Activated CD4-positive, alpha-beta T cell treated with anti-CD3 and anti-CD28 coated beads for 24 hours (primary cell): ENCODE data around the gene NFAM1.

Experiments
- DNase-seq, 2 donors: peaks; one replicate each; pipeline ENCODE4 v3.0.0-alpha.2; 2020; ENCODE audit warnings: low read depth in 2 of 2

The NFAM1 gene

DNA sequence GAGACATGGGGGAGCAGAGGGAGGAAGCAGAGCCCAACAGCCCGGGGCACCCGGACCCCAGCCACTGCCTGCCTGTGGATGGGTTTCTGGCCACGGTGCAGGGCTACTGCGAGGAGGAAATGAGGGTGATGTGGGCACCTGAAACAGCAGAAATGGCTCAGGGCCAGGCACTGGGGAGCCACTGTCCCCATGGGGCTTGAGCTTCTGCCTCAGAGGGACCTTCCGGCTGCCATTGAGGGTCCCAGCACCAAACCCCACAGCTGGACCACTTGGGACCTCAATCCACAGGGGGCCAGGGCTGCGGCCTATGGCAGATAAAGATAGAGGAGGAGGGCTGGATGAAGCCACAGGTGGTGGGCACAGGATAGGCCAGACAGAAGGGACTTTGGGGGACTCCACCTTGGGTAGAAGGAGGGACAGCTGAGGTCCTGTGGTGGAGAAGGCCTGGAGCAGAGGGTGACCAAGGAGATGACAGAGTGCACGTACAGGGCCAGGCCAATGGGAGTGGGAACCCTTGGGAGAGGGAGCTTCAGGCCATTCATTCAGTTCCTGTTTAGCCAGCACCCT, 48.3 kb downstream of the NFAM1 start:
- no peak for DNase-seq

DNA sequence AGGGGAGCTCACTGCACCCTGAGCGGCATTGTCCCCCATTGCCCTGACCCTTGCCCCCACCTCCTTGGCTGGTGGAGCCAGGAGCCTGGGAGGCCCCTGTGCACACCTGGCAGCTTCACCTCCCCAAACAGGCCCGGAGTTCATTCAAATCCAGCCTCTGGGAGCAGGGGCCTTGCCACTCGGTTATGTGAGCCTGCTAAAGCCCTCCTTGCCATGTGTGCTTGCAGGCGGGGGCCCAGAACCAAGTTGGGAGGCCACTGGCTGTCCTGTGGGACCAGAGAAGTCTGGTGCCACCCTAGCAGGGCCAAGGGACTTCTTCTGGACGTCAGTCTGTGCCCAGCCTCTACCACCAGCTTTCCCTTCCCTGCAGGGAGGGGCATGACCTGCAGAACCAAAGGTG, 48.9 kb downstream of the NFAM1 start:
- no peak for DNase-seq

DNA sequence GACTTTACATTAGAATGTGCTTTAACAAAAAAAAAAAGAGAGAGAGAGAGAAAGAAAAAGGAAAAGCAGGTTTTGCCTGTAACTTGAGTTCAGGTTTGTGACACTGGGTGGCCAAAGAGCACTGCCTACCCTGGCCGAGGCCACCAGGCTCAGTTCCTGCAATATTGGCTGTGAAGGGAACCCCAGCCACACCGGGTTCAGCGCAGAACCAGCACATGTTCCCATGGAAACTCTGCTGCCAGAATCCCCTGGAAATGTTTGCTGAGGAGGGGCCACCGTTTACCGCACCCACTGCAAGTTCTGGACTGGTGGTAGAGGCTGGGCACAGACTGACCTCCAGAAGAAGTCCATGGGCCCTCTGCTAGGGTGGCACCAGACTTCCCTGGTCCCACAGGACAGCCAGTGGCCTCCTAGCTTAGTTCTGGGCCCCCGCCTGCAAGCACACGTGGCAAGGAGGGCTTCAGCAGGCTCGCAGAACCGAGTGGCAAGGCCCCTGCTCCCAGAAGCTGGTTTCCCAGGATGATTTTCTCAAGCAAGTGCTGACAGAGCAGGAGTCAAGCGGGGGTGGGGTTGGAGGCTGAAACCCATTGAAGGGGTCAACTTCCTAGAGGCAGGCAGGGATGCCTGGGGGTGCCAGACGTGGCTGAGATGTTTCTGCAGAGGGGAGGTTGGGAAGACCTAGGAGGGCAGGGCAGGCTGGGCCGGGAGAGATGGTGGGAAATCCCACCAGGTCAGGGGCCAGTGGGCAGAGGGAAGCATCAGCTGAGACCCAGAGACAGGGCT, 51.2 kb downstream of the NFAM1 start:
- no peak for DNase-seq

DNA sequence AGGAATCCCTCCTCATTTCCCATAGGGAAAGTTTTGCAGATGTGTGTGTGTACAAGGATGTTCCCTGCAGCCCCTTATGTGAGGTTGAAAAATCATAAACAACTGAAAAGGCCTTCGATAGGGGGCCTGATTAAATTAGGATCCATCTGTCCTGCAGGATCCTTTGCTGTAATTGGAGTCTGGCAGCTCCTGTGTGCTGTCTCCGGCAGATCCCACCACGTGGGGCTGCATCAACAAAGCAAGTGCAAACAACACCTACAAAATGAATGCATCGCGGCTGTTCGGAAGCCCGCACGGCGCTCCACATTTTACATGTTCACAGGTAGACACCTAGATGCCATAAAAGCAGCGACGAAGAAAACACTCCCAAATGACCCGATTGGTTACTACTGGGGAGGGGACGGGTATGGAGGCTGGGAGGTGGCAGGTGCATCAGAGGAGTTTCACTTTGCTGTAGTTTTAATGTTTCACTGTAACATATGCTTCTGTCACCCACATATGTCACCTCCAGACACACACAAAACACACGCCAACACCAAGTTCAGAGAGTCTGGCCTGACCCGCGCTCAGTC, 52.2 kb downstream of the NFAM1 start:
- no peak for DNase-seq

DNA sequence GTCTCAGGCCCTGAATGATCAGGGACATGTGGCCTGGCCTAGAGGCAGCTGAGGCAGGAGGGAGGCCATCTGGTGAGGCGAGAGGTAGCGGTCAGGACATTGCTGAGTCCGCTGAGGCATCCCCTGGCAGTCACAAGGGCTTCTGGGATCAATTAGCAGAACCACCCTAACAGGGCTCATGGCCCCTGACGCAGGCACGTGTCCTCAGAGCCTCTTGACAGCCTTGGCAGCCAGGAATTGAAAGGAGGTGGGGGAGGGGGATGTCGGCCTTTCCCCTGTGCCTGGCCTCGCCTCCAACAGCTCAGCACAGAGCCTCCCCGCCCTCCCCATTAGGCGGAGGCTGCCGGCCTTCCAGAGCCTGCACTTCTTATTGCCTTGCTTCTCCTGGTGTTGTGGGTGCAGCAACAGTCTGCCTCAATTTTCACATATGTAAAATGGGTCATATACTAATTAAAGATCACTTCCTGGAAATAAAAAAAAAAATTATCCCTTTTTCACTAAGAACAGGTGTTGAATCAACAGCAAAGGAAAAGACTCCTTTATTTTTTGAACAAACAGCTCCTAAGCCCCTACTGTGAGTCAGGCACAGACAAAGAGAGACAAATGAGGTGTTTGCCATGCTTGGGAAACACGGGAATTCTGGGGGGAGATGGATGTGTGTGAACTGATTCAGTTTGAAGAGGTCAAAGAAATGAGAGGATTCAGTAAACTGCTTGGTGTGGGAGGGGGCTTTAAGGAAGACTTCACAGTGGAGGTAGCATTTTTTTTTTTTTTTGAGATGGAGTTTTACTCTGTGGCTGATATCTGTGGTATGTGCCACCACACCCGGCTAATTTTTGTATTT, 55.3 kb downstream of the NFAM1 start:
- no peak for DNase-seq

DNA sequence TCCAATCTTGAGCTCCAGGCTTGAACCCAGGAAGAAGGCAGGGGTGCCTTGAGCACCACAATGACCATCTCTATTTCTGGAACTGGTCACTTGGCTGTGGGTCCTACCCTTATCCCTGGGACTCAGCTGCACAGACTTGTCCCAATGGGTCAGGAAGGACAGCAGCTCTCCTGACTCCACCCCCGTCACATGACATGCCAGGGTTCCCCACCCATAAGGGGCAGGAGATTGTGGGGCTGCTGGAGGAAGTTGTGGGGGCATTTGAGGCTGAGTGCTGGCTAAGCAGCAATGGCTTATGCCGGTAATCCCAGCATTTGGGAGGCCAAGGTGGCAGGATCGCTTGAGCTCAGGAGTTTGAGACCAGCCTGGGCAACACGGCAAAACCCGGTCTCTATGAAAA, 56.2 kb downstream of the NFAM1 start:
- no peak for DNase-seq

DNA sequence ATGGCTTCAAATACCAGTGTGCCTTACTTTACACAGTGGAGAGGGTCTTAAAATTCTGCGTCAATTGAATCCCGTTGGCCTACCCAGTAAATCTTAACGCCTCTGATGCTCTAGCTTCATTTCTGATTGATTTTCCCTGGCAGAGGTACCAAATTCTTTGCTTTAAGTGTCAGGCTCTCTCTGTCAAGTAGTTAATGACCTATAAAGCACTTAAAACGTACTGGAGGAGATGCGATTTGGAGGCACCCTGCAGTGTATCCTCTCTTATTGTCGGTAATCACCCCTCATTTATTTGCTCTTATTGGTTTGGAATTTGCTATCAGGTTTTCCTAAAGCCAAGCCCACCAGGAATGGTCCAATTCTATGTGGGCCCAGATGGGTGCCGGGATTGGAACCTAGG, 59.2 kb downstream of the NFAM1 start:
- no peak for DNase-seq

DNA sequence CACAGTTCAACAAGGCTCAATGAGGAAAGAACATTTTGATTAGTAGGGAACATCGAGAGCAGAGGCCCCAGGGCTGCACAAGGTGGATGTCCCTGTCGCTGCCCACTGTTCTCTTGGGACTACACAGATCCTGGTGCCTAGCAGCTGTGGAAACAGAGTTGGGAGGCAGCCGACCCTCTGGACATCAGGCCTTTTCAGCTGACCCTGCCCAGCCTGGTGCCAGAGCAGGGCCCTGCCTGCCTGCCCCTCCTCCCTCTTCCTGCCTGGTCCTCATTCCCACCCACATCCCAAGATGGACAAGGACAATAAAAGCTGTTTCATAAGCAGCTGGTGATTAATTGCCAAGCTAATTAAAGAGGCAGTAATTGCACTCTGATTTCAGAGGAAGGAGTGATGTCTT, 60.7 kb downstream of the NFAM1 start:
- no peak for DNase-seq

DNA sequence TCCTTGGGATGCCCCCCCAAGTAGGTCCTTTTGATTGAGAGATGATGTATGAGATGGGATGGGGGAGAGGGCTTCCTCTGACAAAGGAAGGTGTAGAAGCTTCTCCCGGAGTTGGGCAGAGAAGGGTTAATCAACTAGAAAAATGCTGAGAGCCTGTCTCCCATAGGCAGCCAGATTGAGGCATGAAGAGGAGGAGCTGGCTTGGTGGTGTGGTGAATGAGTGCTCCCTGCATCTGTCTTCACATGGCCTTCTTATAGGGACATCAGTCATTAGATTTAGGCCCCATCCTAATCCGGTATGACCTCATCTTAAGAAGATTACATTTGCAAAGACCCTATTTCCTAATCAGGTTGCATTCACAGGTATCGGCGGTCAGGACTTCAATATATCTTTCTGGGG, 61.1 kb downstream of the NFAM1 start:
- no peak for DNase-seq

DNA sequence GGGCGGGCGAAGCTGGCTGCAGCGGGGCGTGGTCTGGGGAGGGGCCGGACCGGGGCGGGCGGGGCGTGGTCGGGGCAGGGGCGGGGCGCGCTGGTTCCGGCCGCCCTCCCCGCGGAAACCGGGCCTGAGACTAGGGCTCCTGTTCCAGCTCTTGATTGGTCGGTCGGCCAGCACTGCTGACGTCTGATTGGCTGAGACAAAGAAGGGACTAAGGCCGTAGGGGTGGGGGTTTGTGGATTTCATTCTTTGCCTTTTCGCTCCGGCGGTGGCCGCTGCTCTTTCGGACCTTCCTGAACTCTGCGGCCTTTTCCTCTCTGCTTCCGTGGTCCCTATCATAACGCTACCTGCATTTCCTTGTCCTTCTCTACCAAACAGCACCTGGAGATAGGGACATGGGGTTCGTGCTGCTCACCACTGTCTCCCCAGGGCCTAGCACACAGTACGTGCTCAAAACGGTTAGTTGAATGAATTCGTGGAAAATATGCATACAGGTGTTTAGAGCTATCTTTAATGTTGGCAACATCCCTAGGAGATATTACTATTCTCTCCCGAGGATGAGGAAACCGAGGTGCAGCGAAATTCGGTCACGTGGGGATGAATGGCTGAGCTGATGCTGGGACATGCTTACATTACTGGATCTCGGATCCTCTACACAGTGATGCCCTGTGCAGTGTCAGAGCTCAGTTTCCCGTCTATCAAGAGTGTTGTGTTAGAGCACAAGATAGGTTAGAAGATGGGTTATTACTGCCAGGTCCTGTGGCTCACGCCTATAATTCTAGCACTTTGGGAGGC, 62.8 kb downstream of the NFAM1 start:
- DNase-seq, result peak; percentile 75 to 76

DNA sequence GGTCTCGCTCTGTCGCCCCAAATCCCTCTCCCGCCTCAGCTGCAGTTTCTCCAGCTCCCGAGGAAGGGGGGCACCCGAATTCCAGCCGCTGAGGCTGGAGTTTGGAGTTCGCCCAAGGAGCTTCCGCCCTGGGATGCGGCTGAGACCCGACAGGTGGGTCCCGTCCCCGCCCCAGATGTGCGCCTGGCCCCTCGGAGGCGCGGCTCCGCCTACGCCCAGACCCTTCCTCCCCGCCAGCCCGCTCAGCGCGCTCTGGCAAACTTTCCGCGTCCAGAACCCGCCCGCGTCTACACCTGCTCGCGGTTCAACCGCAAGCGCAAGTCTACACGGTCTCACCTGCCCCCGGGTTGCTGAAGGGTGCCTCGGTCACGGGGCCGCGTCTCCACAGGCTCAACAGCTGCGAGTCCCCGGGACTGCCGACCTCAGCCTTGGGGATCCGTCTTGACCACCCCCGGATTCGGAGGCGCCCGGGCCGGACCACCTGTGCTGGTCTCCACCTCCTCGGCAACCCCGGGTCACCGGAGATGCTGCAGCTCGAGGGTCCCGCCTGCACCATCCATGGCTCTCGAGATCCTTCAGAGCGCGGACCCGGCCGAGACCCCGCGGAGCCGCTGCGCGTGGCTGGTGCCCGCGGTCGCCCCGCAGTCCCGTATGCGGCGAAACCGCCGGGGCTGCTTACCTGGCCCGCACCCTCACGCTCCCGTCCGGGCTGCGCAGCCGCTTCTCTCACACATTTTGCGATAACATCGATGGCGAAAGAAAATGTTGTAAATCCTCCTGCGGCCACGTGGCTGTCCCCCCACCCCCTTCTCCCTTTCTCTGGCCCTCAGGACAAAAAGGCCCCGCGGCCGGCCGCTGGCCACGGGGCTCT, 63.6 kb downstream of the NFAM1 start:
- no peak for DNase-seq

DNA sequence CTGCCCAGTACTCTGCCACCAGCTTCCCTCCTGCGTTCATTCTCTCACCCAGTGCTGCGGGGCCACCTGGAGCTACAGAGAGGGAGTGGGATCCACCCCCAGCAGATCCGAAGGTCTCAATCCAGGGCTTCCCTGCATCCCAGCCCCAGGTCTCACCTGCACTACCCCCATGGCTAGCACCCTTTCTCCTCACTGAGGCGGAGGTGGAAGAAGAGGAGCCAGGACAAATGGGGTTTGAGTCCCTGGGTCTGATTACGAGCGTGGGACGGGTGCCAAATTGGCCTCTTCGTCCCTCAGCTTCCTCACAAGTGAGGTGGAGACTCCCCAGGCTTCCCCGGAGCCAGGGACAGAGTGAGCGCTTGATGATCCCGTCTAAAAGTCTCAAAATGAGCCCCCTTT, 64.2 kb downstream of the NFAM1 start:
- no peak for DNase-seq

DNA sequence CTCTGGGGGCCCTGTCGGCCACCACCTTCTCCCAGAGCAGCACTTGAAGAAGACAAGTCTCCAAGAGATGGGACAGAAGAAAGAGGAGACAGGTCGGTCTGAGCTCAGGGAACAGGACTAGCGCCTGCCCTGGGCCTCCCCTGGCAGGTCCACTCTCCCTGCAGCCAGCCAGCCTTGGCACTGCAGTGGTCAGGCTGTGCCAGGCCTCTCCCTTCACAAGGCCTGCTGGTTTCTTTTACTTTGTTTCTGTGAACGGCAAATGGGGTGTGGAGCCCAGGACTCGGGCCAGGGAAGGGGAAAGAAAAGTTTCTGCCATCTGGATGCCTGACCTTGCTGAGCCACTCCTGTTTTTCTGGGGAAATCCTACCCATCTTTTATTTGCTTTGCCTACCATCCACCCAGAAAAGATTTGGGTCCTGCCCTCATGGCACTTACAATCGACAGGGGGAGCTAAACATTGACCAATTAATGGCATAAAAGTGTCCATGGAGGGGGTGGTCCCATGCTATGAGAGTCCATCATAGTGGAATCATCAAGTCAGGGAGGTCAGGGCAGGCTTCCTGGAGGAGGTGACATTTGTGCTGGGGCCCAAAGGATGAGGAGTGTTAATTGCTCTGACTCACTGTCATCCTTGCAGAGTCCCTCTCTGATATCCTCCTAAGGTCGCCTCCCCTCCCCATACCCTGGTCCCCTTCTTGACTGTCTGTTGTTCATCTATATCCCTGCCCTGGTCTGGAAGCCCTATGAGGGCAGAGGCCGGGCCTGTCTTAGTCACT, 65.2 kb downstream of the NFAM1 start:
- DNase-seq, result no peak

DNA sequence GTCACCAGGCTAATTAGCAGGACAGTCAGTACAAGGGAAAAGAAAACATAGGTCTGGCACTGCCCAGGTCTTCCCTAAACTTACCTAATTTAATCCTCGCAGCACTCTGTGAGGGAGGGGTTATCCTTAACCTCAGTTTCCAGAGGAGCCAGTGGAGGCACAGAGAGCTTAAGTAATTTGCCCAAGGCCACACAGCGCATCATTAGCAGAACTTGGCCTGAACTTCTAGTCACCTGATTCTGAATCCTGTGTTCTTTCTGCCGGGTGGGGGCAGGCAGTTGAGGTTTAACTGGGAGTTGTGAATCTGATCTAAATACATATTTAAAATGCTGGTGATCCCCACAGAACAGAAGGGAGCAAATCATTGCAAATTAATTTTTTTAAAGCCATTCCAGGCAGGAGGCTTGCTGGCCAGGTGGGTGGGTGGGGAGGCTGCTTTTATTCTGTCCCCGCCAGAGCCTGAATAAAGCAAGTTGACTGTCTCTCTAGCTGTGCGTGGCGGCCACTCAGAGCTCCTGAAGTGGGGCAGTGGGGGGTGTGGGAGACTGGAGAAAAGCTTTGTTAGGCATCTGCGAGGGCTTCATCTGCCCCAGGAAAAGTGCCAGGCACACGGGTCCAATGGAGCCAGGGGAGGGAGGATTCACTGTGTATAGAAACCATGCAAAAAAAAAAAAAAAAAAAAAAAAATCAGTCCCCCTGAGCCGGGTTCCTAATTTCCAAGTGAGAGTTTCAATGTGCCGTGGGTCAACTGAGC, 66.1 kb downstream of the NFAM1 start:
- DNase-seq, result no peak

DNA sequence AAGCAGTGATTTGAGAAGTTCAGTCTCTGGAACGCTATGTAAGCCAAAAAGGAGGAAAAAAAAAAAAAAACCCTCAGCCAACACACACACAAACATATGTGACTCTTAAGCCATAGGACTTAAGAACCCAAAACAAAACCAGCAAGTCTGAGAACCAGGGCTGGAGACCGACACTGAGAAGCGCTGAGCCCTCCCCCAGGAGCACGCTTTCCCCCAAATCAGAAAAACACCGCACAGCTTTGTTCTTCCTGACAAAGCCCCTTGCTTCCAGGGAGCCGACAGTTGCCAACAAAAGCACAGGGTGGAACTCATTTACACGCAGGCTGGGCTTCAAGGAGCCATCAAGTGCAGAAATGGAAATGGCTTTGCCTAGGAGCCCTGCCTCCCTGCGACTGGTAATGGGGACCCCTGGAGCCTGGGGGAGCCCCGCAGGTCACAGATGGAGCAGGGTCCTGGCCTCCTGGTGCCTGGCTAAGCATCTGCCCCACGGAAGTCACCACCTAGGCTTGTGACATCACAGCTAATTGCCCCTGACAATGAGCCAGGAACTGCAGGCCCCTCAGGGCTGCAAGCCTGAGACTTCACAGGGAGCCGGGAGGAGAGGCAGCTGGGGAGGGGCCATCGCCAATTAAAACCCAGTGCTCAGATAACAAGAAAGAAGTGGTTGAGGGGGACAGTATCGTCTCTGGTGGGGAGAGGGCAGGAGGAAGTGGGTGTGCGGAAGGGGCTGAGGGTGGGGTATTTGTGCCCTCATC, 66.9 kb downstream of the NFAM1 start:
- no peak for DNase-seq

DNA sequence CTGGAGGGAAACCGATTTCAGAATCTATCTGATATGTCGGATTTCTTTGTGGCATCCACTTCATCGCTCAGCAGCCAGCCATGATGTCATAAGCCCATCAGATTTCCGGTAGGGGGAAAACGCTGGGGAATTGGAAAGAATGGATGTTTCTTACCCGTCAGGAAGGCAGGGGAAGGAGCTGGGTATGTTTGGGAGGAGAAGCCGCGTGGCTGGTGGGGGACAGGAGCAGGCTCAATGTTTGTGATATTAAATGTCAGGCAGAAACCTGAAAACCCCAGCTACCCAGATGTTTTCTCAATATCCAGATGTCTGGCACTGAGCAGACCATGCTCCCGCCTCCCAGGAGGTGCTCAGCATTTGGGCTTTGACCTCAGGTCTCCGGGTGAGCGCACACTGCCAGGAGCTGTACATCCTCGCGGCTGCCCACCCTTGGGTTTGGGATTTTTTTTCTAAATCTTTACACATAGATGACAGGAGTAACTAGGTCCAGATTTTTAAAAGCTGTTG, 67.5 kb downstream of the NFAM1 start:
- no peak for DNase-seq

DNA sequence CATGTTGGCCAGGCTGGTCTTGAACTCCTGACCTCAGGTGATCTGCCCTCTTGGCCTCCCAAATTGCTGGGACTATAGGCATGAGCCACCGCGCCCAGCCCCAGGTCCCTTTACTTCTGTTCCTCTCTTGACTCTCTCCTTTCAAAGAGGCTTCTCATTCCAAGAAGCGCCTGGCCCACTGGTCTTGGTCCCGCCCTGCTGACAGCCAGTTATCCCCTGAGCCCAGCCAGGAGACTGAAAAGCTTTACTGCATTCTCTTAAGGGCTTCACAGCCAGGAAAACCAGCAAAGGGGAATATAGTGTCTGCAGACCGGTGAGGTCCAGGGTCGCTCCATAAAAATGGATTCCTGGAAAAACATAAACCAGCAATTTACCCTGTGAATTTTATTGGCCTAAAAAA, 68.3 kb downstream of the NFAM1 start:
- DNase-seq, result no peak

DNA sequence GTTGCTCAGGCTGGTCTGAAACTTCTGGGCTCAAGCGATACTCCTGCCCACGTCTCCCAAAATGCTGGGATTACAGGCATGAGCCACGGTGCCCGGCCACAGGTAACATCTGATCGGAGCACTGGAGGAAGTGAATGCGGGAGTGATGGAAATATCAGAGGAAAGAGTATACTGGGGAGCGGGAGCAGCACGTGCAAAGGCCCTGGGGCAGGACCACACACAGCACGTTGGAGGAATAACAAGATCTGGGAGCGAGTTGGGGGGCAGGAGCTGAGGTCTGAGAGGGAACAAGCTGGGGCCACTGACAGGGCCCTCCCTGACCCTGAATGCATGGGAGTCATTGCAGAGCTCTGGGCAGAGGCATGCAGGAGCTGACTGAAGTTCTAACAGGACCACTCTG, 70.7 kb downstream of the NFAM1 start:
- DNase-seq, result no peak
